Activated T-cell treated with anti-CD3 and anti-CD28 coated beads, Interleukin-2, amount 50 U/mL, for 24 hours (primary cell): ENCODE measurements around the gene ASB11.

Experiments used
- DNase-seq: peaks from one replicate; pipeline ENCODE4 v3.0.0-alpha.2; 2020
- H3K27ac Mint-ChIP-seq: 2 replicates; pipeline ENCODE4 v1.8.0; 2020; ENCODE audit warnings: mild to moderate bottlenecking, mixed read lengths
- H3K27me3 Mint-ChIP-seq: 2 replicates; pipeline ENCODE4 v1.8.0; 2020; ENCODE audit warnings: mixed read lengths
- H3K36me3 Mint-ChIP-seq: 2 replicates; pipeline ENCODE4 v1.8.0; 2020; ENCODE audit warnings: low read depth, mixed read lengths
- H3K4me1 Mint-ChIP-seq: 2 replicates; pipeline ENCODE4 v1.8.0; 2020; ENCODE audit warnings: low read depth, mixed read lengths
- H3K4me3 Mint-ChIP-seq: 2 replicates; pipeline ENCODE4 v1.8.0; 2020; ENCODE audit warnings: mild to moderate bottlenecking, moderate library complexity, mixed read lengths
- H3K9me3 Mint-ChIP-seq: 2 replicates; pipeline ENCODE4 v1.8.0; 2020; ENCODE audit warnings: mixed read lengths

Gene ASB11, protein sequence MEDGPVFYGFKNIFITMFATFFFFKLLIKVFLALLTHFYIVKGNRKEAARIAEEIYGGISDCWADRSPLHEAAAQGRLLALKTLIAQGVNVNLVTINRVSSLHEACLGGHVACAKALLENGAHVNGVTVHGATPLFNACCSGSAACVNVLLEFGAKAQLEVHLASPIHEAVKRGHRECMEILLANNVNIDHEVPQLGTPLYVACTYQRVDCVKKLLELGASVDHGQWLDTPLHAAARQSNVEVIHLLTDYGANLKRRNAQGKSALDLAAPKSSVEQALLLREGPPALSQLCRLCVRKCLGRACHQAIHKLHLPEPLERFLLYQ

DNA sequence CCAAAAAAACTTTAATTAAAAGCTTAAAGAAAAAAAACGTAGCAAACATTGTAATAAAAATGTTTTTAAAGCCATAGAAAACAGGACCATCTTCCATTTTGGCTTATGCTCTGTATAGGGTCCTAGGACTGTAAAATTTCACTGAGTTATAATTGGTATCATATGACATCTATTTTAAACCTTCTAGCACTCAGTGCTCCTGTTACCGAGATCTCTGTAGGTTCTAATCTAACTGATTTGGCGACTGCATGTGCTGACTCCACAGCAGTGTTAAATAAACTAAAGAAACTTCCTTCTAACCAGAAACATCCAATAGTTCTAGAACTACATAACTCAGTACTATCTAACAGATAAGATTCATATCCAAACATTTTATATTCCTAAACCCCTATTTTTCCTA is at the start of gene ASB11:
Gene ASB11 (minus strand): TSS at position 132 of the 400 bp plus-strand sequence. CDS start 35 bp downstream, at position 97.
- no peak within 1 kb of the TSS for H3K27ac Mint-ChIP-seq
- H3K27me3 Mint-ChIP-seq = peaks cover 10% of the 10 kb centered on the region
- H3K36me3 Mint-ChIP-seq = peaks cover 15% of the 10 kb centered on the region
- H3K4me1 Mint-ChIP-seq = no peaks in the 10 kb centered on the region
- DNase-seq = no peak
- H3K9me3 Mint-ChIP-seq = no peaks in the 10 kb centered on the region
- H3K4me3 Mint-ChIP-seq = no peak within 1 kb of the TSS

DNA sequence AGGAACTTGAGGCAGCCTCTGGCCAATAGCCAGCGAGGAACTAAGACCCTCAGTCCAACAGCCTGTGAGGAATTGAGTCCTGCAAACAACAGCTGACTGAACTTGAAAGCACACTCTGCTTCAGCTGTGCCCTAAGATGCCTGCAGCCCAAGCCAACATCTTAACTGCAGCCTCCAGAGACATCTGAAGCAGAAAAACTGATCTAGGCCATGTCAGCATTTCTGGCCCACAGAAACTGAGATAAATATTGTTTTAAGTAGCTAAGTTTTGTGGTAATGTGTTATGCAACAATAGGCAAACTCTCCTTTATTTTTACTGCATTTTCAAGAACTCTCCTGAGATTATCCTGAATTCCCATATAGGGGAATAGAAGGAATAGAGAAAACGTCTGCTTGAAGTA is 44.3 kb upstream of the ASB11 start:
- peaks cover 69% of the 10 kb centered on the region for H3K27me3 Mint-ChIP-seq
- H3K4me3 Mint-ChIP-seq = no peak overlapping the region
- no peak for DNase-seq
- no peaks in the 10 kb centered on the region for H3K36me3 Mint-ChIP-seq
- H3K9me3 Mint-ChIP-seq = peaks cover 4% of the 10 kb centered on the region
- no peaks in the 10 kb centered on the region for H3K4me1 Mint-ChIP-seq
- H3K27ac Mint-ChIP-seq = no peak overlapping the region

DNA sequence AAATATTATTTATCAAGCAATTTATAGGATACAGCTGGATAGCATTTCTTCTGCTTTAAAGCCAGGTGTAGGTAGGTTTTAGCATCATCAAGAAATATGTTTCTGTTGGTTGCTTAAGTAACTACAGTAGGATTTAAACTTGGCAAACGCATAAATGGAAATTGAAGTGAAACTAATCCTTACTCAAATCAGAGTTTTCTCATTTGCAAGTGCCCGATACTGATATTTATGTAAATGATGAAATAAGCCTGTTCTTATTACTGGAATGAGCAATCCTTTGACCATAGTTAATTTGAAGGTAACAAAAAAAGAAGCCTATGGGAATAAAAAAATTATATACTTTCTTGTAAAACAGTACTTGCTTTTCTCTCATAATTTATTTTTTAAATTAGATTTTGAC is 43.1 kb upstream of the ASB11 start:
- H3K36me3 Mint-ChIP-seq = no peaks in the 10 kb centered on the region
- H3K27me3 Mint-ChIP-seq = peaks cover 60% of the 10 kb centered on the region
- H3K4me1 Mint-ChIP-seq = no peaks in the 10 kb centered on the region
- no peak for DNase-seq
- peaks cover 4% of the 10 kb centered on the region for H3K9me3 Mint-ChIP-seq
- H3K27ac Mint-ChIP-seq = no peak overlapping the region
- no peak overlapping the region for H3K4me3 Mint-ChIP-seq

DNA sequence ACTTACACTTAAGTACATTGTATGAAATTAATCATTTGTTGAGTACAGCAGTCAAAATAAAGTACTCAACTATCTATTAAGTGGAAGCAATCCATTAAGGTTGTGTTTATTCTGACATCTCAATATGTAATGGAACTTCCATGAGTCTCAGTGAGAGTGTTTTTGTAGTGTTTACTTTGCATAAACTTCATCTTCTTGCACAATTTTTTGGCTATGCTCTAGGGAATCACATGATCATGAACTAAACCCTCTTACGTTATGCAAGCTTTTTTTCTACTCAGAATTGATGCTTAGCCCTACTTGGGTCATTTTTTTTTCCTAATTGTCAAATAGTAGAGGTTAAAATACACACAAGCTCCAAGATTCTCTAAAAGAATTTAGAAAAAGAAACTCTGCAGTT is 41.0 kb upstream of the ASB11 start:
- no peaks in the 10 kb centered on the region for H3K36me3 Mint-ChIP-seq
- no peak overlapping the region for H3K27ac Mint-ChIP-seq
- no peak for DNase-seq
- no peak overlapping the region for H3K4me3 Mint-ChIP-seq
- H3K9me3 Mint-ChIP-seq = peaks cover 4% of the 10 kb centered on the region
- H3K27me3 Mint-ChIP-seq = peaks cover 51% of the 10 kb centered on the region
- no peaks in the 10 kb centered on the region for H3K4me1 Mint-ChIP-seq

DNA sequence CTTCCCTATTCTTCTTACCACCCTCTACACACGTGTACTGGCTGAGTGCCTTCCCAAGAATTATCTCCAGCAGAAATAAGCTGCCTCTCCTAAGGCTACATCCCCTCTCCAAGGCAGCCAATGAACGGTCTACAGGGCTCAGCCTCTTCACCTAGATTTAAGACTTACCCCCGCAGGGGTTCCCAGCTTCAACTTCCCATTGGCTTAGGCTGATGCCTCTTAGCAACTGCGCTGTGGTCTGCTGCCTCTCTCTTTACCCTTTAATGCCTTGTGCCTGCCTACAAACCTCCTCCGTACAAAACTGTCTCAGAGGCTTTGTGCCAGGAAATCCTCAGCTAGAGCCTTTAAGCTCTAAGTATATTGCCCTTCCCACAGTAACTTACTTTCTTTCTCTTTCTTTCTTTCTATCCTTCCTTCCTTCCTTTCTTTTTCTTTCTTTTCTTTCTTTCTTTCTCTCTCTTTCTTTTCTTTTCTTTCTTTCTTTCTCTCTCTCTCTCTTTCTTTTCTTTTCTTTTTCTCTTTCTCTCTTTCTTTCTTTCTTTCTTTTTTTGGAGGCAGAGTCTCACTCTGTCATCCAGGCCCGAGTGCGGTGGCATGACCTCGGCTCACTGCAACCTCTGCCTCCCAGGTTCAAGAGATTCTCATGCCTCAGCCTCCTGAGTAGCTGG is 35.0 kb upstream of the ASB11 start:
- H3K4me3 Mint-ChIP-seq = no peak overlapping the region
- H3K27ac Mint-ChIP-seq = no peak overlapping the region
- no peak for DNase-seq

DNA sequence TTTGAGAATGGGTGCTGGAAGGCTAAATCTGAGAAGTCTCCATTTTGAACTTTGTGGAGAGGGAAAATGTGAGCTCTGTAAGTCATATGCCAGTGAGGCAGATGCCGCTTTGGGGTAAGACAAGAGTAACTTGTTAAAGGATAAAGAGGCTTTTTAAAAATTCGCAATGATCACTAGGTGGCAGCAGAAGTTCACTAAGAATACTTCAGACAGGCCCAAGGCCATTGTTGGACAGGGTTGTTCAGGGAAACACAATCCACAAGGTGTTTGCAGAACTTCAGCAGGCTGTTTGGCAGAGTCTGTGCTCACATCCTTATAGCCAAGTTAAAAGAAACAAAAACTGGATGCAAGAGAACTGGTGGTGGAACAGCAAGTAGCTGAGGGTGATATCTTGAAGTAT is 33.6 kb upstream of the ASB11 start:
- H3K27me3 Mint-ChIP-seq = peaks cover 47% of the 10 kb centered on the region
- DNase-seq = no peak
- no peaks in the 10 kb centered on the region for H3K36me3 Mint-ChIP-seq
- H3K4me3 Mint-ChIP-seq = no peak overlapping the region
- H3K9me3 Mint-ChIP-seq = no peaks in the 10 kb centered on the region
- no peaks in the 10 kb centered on the region for H3K4me1 Mint-ChIP-seq
- H3K27ac Mint-ChIP-seq = no peak overlapping the region

More for the DNA sequence above, 35.0 kb upstream of the ASB11 start:
- Mint-ChIP-seq H3K27me3 (peaks cover 46% of the 10 kb centered on the region), H3K4me1 (no peaks in the 10 kb centered on the region), H3K9me3 (no peaks in the 10 kb centered on the region), H3K36me3 (no peaks in the 10 kb centered on the region)

DNA sequence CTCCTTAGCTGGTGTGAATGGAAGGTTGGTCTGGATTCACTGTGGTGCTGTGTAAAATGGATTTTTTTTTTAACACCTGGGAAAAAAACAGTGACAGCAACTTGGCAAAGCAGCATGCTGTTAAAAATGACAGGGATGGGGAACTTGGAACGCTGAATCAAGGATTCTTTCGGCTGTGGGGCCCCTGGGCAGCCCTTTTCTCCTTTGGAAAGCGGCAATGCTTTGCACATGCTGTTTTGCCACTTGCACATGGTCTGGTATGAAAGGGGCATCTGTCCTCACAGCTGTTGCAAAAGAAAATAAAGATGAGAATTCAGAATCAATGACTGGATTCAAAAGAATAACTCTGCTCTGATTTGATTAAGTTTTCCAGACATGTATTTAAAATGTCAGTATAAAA is 30.5 kb upstream of the ASB11 start:
- no peak overlapping the region for H3K4me3 Mint-ChIP-seq
- H3K27ac Mint-ChIP-seq = no peak overlapping the region
- H3K27me3 Mint-ChIP-seq = peaks cover 69% of the 10 kb centered on the region
- no peaks in the 10 kb centered on the region for H3K4me1 Mint-ChIP-seq
- H3K36me3 Mint-ChIP-seq = no peaks in the 10 kb centered on the region
- no peaks in the 10 kb centered on the region for H3K9me3 Mint-ChIP-seq
- no peak for DNase-seq

DNA sequence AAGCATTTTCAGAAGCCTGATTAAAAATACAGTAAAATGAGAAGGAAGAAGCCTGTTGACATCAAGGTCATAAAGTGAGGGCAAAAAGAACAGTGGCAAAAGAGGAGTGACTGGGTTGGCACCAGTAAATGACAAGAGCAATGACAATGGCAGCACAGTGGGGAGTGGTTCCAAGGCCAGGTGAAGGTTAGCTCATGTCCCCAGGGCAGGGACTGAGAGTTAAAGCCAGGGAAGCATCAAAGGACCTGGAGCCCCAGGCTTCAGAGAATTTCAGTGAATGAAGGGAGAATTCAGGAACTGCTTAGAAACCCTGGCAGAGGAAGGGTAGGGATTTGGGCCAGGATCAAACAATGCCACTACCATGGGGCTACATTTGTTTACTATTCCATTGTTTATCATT is 28.7 kb upstream of the ASB11 start:
- H3K4me3 Mint-ChIP-seq = no peak overlapping the region
- H3K9me3 Mint-ChIP-seq = no peaks in the 10 kb centered on the region
- H3K36me3 Mint-ChIP-seq = no peaks in the 10 kb centered on the region
- peaks cover 74% of the 10 kb centered on the region for H3K27me3 Mint-ChIP-seq
- H3K27ac Mint-ChIP-seq = no peak overlapping the region
- DNase-seq = no peak
- no peaks in the 10 kb centered on the region for H3K4me1 Mint-ChIP-seq

DNA sequence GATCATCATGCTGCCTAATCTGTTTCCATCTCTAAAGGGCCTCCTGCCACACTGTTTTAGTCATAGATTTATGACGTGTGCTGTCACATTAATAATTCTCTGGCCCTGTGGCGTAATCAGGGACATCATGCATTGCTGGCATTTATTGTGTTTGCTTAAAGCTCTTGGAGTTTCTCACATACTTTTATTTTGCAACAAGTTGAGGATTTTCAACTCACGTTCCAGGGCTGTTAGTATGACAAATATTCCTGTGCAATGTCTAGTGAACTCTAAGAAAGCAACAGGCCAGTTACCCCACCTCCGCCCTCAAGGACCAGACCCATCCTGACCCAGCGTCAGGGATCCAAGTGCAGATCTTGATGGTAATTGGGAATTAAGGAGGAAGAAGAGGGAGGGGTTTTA is 27.6 kb upstream of the ASB11 start:
- H3K36me3 Mint-ChIP-seq = no peaks in the 10 kb centered on the region
- H3K4me1 Mint-ChIP-seq = no peaks in the 10 kb centered on the region
- peaks cover 72% of the 10 kb centered on the region for H3K27me3 Mint-ChIP-seq
- H3K27ac Mint-ChIP-seq = no peak overlapping the region
- H3K9me3 Mint-ChIP-seq = no peaks in the 10 kb centered on the region
- no peak for DNase-seq
- no peak overlapping the region for H3K4me3 Mint-ChIP-seq

DNA sequence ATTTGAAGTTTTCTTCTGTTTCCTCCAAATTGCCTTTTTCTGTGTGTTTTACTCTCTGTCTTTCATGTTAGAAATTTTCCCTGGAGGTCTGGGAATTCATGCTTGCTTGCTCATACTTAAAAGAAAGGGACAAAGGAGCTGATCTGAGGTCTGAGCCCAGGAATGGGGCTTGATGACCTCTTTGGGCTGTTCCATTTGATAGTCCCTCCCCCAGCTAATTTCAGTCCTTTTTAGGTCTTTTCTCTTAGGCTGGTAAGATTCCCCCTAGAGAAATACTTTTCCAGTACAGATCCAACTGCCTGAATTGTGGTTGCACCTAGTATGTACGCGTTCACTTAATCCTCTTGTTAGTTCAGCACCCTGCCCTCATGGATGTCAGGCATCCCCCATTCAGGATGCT is 25.4 kb upstream of the ASB11 start:
- H3K27ac Mint-ChIP-seq = no peak overlapping the region
- H3K9me3 Mint-ChIP-seq = no peaks in the 10 kb centered on the region
- H3K4me1 Mint-ChIP-seq = peaks cover 5% of the 10 kb centered on the region
- DNase-seq = no peak
- H3K27me3 Mint-ChIP-seq = peaks cover 74% of the 10 kb centered on the region
- no peak overlapping the region for H3K4me3 Mint-ChIP-seq
- H3K36me3 Mint-ChIP-seq = no peaks in the 10 kb centered on the region

DNA sequence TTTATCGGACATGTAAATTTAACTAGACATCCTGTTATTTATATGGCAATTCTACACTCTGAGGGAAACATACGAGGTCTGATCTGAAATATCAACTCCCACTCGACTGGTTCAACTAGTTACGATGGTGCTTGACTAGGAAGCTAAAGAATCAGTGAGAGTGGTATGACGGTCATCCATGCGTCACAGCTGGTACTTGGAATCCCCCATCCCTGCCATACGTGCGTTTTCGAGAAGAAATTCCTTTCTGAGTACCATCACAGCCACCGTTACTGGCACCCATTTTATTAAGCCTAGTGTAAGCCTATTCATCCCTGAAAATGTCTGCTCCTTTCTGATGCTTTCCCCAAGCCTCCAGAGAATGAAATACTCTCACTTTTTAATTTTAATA is 20.6 kb upstream of the ASB11 start:
- Mint-ChIP-seq H3K4me3 (peak overlapping the region; percentile 89), H3K27me3 (peaks cover 48% of the 10 kb centered on the region), H3K9me3 (no peaks in the 10 kb centered on the region), H3K36me3 (peaks cover 23% of the 10 kb centered on the region), H3K4me1 (peaks cover 14% of the 10 kb centered on the region), H3K27ac (peak overlapping the region; percentile 84)
- DNase-seq = no peak

DNA sequence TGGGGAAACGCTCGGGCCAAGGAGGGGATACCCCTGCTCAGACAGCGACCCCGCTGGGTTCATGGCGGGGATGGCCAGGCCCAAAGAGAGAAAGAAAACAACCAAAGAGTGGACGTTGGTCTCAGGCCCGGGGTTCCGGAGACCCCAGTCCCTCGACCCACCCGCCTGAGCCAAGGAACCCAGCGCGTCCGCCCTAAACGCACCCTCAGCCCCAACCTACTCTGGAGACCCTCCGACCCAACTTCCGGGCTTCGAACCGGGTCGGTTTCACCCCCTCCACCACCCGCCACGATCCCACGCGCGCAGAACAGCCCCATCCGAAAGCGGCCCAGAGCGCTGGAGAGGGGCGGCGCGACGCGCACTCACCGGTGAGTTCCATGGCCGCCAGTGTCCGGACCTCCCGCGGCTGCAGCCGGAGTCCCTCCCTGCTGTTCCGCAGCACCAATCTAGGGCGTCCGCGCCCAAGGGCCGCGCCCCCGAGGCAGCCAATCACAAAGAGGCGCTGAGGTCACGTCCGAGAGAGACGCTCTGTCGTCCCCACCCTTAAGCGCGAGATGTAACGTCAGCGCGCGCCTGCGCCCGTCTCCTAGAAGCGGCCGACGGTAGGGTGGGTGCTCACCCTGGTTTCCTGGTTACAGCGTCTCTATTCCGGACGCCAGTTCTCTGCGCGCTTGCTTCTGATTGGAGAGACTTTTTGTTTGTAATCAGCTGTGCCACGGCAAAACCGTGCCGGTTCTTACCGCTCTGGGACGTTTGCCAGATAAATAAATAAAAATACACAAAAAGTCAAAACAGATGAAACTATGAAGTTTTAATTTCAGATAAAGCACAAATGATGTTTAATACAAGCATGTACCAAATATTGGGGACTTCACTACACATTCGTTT is 19.9 kb upstream of the ASB11 start, which contains the start of gene PIGA:
Gene PIGA (minus strand): TSS at position 389 of the 888 bp plus-strand sequence. CDS start 3,593 bp downstream, outside the sequence.
- H3K36me3 Mint-ChIP-seq = peaks cover 29% of the 10 kb centered on the region
- H3K27ac Mint-ChIP-seq = peak within 1 kb of the TSS; percentile 95
- peak; percentile 89 for DNase-seq
- H3K4me3 Mint-ChIP-seq = peak within 1 kb of the TSS; percentile 89
- H3K9me3 Mint-ChIP-seq = no peaks in the 10 kb centered on the region
- H3K27me3 Mint-ChIP-seq = peaks cover 43% of the 10 kb centered on the region
- H3K4me1 Mint-ChIP-seq = peaks cover 14% of the 10 kb centered on the region

DNA sequence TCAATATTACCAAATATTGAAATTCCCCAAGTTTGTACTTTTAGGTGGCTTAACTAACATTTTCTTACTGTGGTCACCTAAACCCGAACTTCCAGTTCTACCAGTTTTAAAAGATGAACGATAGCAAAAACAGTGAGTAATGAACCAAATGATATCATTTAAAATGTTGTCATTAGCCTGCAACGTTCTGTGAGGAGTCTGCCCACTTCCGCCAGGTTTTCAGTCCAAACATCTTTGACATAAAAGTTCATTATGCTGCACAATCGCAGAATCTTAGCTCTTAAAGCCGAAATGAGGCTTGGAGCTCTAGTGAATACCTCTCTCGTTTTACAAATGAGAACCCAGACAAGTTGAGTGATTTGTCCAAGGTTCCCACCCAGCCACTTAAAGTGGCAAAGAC is 19.1 kb upstream of the ASB11 start:
- Mint-ChIP-seq H3K27ac (peak overlapping the region; percentile 95), H3K4me3 (peak overlapping the region; percentile 89), H3K36me3 (peaks cover 32% of the 10 kb centered on the region), H3K9me3 (no peaks in the 10 kb centered on the region), H3K4me1 (peaks cover 14% of the 10 kb centered on the region), H3K27me3 (peaks cover 40% of the 10 kb centered on the region)
- no peak for DNase-seq

DNA sequence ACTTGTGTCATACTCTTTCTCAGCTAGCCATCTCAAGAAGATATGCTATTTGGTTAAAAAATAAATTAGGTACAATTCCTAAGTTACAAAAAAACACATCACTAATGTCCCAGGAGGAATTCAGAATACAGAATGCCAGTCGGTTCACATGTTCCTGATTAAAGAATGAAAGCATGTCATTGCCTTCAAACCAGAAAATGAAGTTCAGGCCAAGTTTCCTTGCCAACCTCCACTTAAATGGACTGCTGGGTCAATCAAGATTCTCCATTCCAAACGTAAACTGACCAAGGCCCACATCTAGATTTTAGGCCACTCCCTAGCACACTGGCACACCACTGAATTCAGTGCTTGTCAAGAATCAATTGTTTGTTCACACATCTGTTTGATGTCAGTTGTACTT is 13.4 kb upstream of the ASB11 start:
- no peak for DNase-seq
- Mint-ChIP-seq H3K4me3 (no peak overlapping the region), H3K9me3 (no peaks in the 10 kb centered on the region), H3K36me3 (peaks cover 60% of the 10 kb centered on the region), H3K27ac (no peak overlapping the region), H3K4me1 (peaks cover 3% of the 10 kb centered on the region), H3K27me3 (peaks cover 11% of the 10 kb centered on the region)
